Measurements from ENCODE around the gene CHMP4A. TPM values are rescaled to one million over a fixed set of nuclear protein-coding genes. Genes with fewer than 3 reads are reported as not detected.

CHMP4A gene
- total RNA-seq, 4 donors from 2014 or later, result 51.8 to 82.7 (median 64.7) TPM

- no peak for TF ChIP-seq CTCF (IDR thresholded peaks at IDR 0.05)
- peak; percentile 14 for ATAC-seq (ENCODE audit: low FRiP score)
These were observed 16.9 kb downstream of the CHMP4A start for GRCh38 chr14:24196071-24197055.

GRCh38 chr14:24195186-24196070, 17.9 kb downstream of the CHMP4A start, which contains the start of gene TM9SF1:
Gene TM9SF1 (minus strand): TSS chr14:24195441. CDS start chr14:24195019, 422 bp downstream.
- TF ChIP-seq CTCF (IDR thresholded peaks at IDR 0.05), result no peak
- peak; percentile 95 for ATAC-seq (ENCODE audit: low FRiP score)
- DNase-seq (ENCODE audit: low spot score), result peak; percentile 57

More at GRCh38 chr14:24196071-24197055, 16.9 kb downstream of the CHMP4A start:
- DNase-seq (ENCODE audit: low spot score), result no peak

GRCh38 chr14:24194873-24195185, 18.5 kb downstream of the CHMP4A start:
- TF ChIP-seq CTCF (IDR thresholded peaks at IDR 0.05), result no peak
- ATAC-seq (ENCODE audit: low FRiP score), result no peak
- no peak for DNase-seq (ENCODE audit: low spot score)

GRCh38 chr14:24194186-24194872, 19.0 kb downstream of the CHMP4A start:
- TF ChIP-seq CTCF (IDR thresholded peaks at IDR 0.05), result no peak
- DNase-seq (ENCODE audit: low spot score), result no peak
- ATAC-seq (ENCODE audit: low FRiP score), result no peak

- DNase-seq (ENCODE audit: low spot score), result no peak
- no peak for TF ChIP-seq CTCF (IDR thresholded peaks at IDR 0.05)
- no peak for ATAC-seq (ENCODE audit: low FRiP score)
These were observed 20.4 kb downstream of the CHMP4A start for GRCh38 chr14:24192933-24193332.

- DNase-seq (ENCODE audit: low spot score), result no peak
These were observed 22.9 kb downstream of the CHMP4A start for GRCh38 chr14:24190416-24190815.

More at GRCh38 chr14:24190416-24190815, 22.9 kb downstream of the CHMP4A start:
- TF ChIP-seq CTCF (IDR thresholded peaks at IDR 0.05), result no peak
- no peak for ATAC-seq (ENCODE audit: low FRiP score)
